H1 (cell line): ENCODE results near the gene GPR160. TPM values are rescaled to one million over a fixed set of nuclear protein-coding genes. Genes with fewer than 3 reads are reported as not detected.

Experiments used
- CTCF ChIP-seq, 3 experiments: IDR thresholded peaks; 1 replicate in 2 of 3; 2 replicates in 1 of 3; pipeline versions ENCODE4 v1.5.1 to v1.6.1; 2011; ENCODE audit warnings: low read length in 3 of 3, mild to moderate bottlenecking in 3 of 3, inconsistent platforms in 2 of 3, low read depth in 1 of 3, moderate library complexity in 1 of 3; ENCODE audit not compliant: insufficient read depth in 1 of 3; ENCODE audit errors: control extremely low read depth in 1 of 3
- EGR1 ChIP-seq: IDR thresholded peaks from 2 replicates; pipeline ENCODE4 v1.6.1; 2011; ENCODE audit warnings: low read depth, low read length, borderline replicate concordance
- RFX5 ChIP-seq: IDR thresholded peaks from 2 replicates; pipeline ENCODE4 v1.6.1; 2011; ENCODE audit warnings: low read depth, low read length, improper control_type of control experiment, borderline replicate concordance
- polyA plus RNA-seq, 7 experiments: library from polyadenylated mRNA; depleted of rRNA in 3 of 7; stranded (reverse) in 5 of 7; unstranded in 2 of 7; fragments of >200 nt in 5 of 7; fragments of 200-250 nt in 2 of 7; gene quantifications; 1 replicate in 5 of 7; 2 replicates in 1 of 7; 4 replicates in 1 of 7; pipeline versions ENCODE4 v1.2.1 to v1.2.3, GENCODE V29; 2011 to 2013; ENCODE audit warnings: missing spikeins in 2 of 7, mixed read lengths in 2 of 7
- total RNA-seq: library from RNA; stranded (reverse); fragmentation: NEBNext Ultra II Directional; extraction: Animal tissue kit (Norgen Biotek cat#: 25700); gene quantifications from 2 replicates; pipeline ENCODE4 v1.2.1, GENCODE V29; 2021
- TF ChIP-seq, protein P1 (sequence below): IDR thresholded peaks from 2 replicates; pipeline ENCODE4 v1.6.1; 2012; ENCODE audit warnings: inconsistent platforms

GPR160 gene
- total and polyA plus RNA-seq, 2 of the 8 experiments (the other 6 are each of a cell fraction or from before 2014, with no cell fraction given) = 14.3 to 16.6 TPM

- TF ChIP-seq, protein P1, sequence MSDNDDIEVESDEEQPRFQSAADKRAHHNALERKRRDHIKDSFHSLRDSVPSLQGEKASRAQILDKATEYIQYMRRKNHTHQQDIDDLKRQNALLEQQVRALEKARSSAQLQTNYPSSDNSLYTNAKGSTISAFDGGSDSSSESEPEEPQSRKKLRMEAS = no peak
- TF ChIP-seq EGR1 (no peak), CTCF (IDR thresholded peaks at IDR 0.05; ENCODE audit: control extremely low read depth in 1 of 3, insufficient read depth in 1 of 3, low read depth in 1 of 3, low read length in 3 of 3) (no peak), RFX5 (no peak)
Measured at GRCh38 chr3:170050753-170051152, 13.0 kb downstream of the GPR160 start (continued).
